ENCODE data around the gene IL22RA1.

IL22RA1 gene

DNA sequence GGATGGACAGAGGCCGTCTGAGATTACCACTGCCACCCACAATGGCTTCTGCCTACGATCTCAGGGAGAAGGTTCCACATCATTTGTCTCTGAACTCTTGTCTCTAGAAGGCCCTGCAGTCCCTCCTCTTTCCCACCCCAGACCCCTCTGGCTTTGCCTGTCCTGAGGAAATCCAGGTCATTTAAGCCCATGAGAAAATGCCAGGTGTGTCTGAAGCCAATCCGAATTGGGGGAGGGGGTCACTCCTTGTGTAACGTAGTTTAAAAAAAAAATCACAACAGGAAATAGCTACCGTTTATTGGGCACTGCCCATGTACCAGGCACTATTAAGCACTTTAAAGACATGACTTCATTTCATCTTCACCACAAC is 23.5 kb downstream of the IL22RA1 start:
- no peak for DNase-seq (ENCODE audit: extremely low read depth, low read depth)
- H3K4me3 ChIP-seq (replicated peaks; ENCODE audit: low read depth, low read length): no peak overlapping the region
- TF ChIP-seq, protein P1, sequence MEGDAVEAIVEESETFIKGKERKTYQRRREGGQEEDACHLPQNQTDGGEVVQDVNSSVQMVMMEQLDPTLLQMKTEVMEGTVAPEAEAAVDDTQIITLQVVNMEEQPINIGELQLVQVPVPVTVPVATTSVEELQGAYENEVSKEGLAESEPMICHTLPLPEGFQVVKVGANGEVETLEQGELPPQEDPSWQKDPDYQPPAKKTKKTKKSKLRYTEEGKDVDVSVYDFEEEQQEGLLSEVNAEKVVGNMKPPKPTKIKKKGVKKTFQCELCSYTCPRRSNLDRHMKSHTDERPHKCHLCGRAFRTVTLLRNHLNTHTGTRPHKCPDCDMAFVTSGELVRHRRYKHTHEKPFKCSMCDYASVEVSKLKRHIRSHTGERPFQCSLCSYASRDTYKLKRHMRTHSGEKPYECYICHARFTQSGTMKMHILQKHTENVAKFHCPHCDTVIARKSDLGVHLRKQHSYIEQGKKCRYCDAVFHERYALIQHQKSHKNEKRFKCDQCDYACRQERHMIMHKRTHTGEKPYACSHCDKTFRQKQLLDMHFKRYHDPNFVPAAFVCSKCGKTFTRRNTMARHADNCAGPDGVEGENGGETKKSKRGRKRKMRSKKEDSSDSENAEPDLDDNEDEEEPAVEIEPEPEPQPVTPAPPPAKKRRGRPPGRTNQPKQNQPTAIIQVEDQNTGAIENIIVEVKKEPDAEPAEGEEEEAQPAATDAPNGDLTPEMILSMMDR (IDR thresholded peaks at IDR 0.05; ENCODE audit: low read depth, low read length, missing control alignments): no peak

DNA sequence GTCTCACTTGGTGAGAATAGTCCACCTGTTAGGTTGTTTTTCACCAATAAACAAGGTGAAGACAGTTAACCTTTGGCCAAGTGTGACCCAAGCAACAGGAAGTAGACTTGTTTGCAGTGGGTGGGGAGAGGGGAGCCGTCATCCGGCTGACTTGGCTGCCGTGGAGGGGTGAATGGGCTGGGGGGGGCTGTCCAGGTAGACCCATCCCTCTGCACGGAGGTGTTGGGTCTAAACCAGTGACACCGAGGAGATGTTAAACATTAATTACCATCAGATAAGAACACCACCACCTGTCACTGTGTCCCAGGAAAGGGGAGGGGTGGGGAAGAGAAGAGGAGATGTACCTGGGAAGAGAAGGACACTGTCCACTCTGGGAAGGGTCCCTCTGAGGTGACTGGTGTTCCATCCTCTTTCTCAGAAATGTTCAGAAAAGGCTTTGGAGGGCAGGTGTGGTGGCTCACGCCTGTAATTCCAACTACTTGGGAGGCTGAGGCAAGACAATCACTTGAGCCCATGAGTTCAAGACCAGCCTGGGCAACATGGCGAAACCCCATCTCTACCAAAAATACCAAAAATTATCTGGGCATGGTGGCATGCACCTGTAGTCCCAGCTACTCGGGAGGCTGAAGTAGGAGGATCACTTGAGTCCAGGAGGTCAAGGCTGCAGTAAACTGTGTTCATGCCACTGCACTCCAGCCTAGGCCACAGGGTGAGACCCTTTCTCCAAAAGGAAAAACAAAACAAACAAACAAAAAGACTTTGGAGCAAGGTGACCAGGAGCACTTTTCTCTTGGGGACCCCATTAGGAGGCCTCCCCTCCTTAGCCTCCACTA is 24.3 kb downstream of the IL22RA1 start:
- no peak overlapping the region for H3K4me3 ChIP-seq (replicated peaks; ENCODE audit: low read depth, low read length)
- TF ChIP-seq, protein P1 (IDR thresholded peaks at IDR 0.05; ENCODE audit: low read depth, low read length, missing control alignments): no peak
- DNase-seq (ENCODE audit: extremely low read depth, low read depth): no peak

DNA sequence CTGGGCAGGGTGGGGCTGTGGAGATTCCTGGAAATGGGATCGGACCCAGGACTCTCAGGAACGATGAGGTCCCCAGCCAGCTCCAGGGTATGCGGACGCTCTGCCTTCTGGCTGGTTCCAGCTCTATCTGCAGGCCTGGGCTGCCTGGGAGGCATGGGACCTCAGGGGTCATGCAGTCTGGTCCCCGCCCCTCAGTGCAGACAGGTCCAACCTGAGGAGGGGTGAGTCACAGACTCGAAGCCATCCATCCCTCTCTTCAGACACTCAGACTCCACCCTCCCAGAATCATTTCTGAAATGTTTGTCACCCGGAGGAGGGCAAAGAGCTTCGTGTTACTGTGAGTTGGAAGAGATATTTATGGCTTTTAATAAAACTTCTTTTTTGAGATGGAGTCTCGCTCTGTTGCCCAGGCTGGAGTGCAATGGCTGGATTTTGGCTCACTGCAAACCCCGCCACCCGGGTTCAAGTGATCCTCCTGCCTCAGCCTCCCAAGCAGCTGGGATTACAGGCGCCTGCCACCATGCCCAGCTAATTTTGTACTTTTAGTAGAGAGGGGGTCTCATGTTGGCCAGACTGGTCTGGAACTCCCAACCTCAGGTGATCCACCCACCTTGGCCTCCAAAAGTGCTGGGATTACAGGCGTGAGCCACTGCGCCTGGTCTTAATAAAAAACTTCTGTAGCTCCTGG is 25.1 kb downstream of the IL22RA1 start:
- no peak for DNase-seq (ENCODE audit: extremely low read depth, low read depth)
- TF ChIP-seq, protein P1 (IDR thresholded peaks at IDR 0.05; ENCODE audit: low read depth, low read length, missing control alignments): no peak
- no peak overlapping the region for H3K4me3 ChIP-seq (replicated peaks; ENCODE audit: low read depth, low read length)

DNA sequence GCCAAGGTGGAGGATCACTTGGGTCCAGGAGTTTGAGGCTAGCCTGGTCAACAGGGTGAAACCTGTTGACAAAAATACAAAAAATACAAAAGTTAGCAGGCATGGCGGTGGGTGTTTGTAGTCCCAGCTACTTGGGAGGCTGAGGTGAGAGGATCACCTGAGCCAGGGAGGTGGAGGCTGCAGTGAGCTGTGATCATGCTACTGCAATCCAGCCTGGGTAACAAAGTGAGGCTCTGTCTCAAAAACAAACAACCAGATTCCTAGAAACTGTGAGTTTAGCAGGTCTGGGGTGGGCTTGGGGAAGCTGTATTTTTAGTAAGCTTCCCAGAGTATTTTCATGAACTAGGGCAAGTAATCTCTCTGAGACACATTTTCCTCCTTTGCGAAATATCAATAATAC is 25.8 kb downstream of the IL22RA1 start:
- TF ChIP-seq, protein P1 (IDR thresholded peaks at IDR 0.05; ENCODE audit: low read depth, low read length, missing control alignments): no peak
- no peak overlapping the region for H3K4me3 ChIP-seq (replicated peaks; ENCODE audit: low read depth, low read length)

DNA sequence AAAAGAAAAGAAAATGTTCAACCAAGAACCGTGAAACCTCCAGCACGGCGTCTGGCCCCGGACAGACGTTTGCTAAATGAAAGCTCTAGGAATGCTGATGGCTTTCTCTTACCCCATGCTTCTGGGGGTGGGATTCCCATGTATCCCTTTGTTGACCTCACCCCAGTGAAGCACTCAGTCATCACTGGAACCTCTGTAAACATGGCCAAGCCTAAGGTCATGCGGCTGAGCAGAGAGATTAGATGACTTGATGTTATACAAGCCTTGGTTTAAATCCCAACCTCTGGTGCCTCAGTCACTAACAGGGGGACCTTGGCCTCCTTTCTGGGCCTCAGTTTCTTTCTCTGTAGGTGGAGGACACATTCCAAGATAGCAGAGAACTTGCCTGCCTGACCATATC is 28.2 kb downstream of the IL22RA1 start:
- H3K4me3 ChIP-seq (replicated peaks; ENCODE audit: low read depth, low read length): no peak overlapping the region
- DNase-seq (ENCODE audit: extremely low read depth, low read depth): no peak
- TF ChIP-seq, protein P1 (IDR thresholded peaks at IDR 0.05; ENCODE audit: low read depth, low read length, missing control alignments): no peak

More for the DNA sequence above, 25.8 kb downstream of the IL22RA1 start:
- DNase-seq (ENCODE audit: extremely low read depth, low read depth): no peak

DNA sequence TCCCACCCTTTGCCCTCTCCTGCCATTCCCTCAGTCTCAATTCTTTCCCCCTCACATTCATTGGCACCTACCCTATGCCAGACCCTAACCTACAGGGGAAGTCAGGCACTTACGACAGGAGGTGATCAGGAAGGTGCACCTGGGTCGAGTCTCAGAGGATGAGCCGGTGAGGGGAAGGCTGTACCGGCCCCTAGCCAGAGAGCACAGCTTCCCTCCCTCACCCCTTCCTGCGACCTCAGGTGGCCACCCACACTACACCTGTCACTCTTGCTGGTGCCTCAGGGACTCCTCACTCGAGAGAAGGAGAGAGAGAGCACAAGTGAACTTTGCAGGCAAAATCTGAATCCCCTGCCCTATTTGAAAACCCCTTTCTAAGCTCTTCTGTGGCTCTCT is 29.3 kb downstream of the IL22RA1 start:
- TF ChIP-seq, protein P1 (IDR thresholded peaks at IDR 0.05; ENCODE audit: low read depth, low read length, missing control alignments): no peak
- DNase-seq (ENCODE audit: extremely low read depth, low read depth): no peak
- H3K4me3 ChIP-seq (replicated peaks; ENCODE audit: low read depth, low read length): no peak overlapping the region
